Measurements from ENCODE around the gene GAS6. TPM values are rescaled to one million over a fixed set of nuclear protein-coding genes. Genes with fewer than 3 reads are reported as not detected.

GAS6 gene
- total RNA-seq, 1 experiment from 2014 or later = 93.8 TPM

DNA sequence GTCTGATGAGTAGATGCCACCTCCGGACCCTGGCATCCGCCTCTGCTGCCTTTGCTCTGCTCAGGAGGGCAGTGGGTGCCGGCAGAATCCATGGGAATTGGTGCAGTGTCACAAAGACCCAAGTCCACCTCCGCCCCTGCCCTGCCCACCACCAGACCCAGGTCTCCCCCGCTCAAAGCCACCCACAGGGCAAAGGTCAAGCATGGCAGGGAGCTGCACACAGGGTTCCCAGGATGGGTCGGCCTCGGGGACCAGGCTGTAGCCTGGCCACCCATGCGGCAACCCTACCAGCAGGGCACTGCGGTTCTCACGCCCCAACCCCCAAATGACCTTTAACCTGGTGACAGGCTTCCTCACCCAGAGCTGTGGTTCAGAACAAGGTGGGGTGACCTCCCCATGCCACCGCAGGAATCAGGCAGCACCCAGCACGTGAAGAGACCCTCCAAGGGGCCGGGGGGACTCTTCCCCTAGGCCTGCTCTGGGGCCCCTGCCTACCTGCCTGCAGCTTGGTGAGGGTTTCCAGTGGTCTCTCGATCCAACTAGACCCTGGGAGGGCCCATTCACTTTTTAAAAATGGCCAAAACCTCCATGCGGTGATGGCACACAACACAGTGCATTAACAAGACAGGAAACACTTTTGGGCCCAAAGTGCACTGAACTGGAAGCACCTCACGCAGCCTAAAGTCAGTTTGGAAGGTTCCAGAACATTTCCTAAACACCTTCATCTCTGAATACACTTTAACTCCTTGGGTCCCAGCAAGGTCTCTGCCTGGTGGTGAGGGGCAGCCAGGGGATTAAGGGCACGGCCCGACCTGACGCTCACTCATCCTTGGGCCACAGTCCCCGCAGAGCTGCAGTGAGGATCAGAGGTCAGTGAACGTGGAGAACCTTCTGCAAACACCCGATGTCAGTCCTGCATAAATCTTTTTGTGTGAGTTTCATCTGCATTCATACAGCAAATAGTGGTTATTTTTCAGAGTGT is 11.0 kb downstream of the GAS6 start:
- Histone ChIP-seq H3K9me2 (ENCODE audit: insufficient read depth) (no peaks in the 10 kb centered on the region), H3K79me2 (ENCODE audit: low read depth) (no peaks in the 10 kb centered on the region), H3K27me3 (ENCODE audit: insufficient read depth, low read depth) (no peaks in the 10 kb centered on the region), H4K20me1 (ENCODE audit: insufficient read depth) (no peaks in the 10 kb centered on the region), H3K9me3 (ENCODE audit: insufficient read depth, low read depth) (no peaks in the 10 kb centered on the region), H3K27ac (no peak overlapping the region), H3K4me2 (no peak overlapping the region), H3K4me1 (replicated peaks; ENCODE audit: insufficient read depth) (peaks cover 25% of the 10 kb centered on the region), H3F3A (ENCODE audit: insufficient read depth, low read depth) (peaks cover 4% of the 10 kb centered on the region; the same call in 1 of the 2 replicates), H3K36me3 (ENCODE audit: low read depth) (0 out of 2 replicates have a peak, but pooled peaks cover 3% of the 10 kb centered on the region), H3K4me3 (no peak overlapping the region), H2AFZ (no peak overlapping the region)
- no peak for DNase-seq
- BruUV-seq (replicated peaks) = no TSS peak
- intact Hi-C loops (cut with micrococcal nuclease; ENCODE audit: unreplicated experiment) = no loop called here
- ChIA-PET CTCF (no interaction called here), POLR2A (ENCODE audit: unreplicated experiment) (interaction anchor here (0.6 kb wide), 1 partner anchor 108 kb away, joined by 3 read pairs; no protein-coding TSS in a partner anchor)
- no peak for TF ChIP-seq CTCF (conservative IDR thresholded peaks at IDR 0.05)
- TF ChIP-seq EZH2 (IDR thresholded peaks at IDR 0.05; ENCODE audit: low read depth) = no peak

- DNase-seq = no peak
- Histone ChIP-seq H3K9me2 (ENCODE audit: insufficient read depth) (no peaks in the 10 kb centered on the region), H3K27ac (no peak overlapping the region), H3K79me2 (ENCODE audit: low read depth) (no peaks in the 10 kb centered on the region), H3F3A (ENCODE audit: insufficient read depth, low read depth) (peaks cover 3% of the 10 kb centered on the region; the same call in 1 of the 2 replicates), H2AFZ (no peak overlapping the region), H3K4me3 (no peak overlapping the region), H3K4me2 (no peak overlapping the region), H3K36me3 (ENCODE audit: low read depth) (0 out of 2 replicates have a peak, but pooled peaks cover 3% of the 10 kb centered on the region), H3K9me3 (ENCODE audit: insufficient read depth, low read depth) (no peaks in the 10 kb centered on the region), H3K4me1 (replicated peaks; ENCODE audit: insufficient read depth) (peaks cover 25% of the 10 kb centered on the region), H3K27me3 (ENCODE audit: insufficient read depth, low read depth) (no peaks in the 10 kb centered on the region), H4K20me1 (ENCODE audit: insufficient read depth) (no peaks in the 10 kb centered on the region)
- TF ChIP-seq EZH2 (IDR thresholded peaks at IDR 0.05; ENCODE audit: low read depth) (no peak), CTCF (conservative IDR thresholded peaks at IDR 0.05) (no peak)
- intact Hi-C loops (cut with micrococcal nuclease; ENCODE audit: unreplicated experiment) = no loop called here
- CTCF ChIA-PET = no interaction called here
- POLR2A ChIA-PET (ENCODE audit: unreplicated experiment) = interaction anchor here (0.6 kb wide), 1 partner anchor 109 kb away, joined by 3 read pairs; no protein-coding TSS in a partner anchor
- BruUV-seq (replicated peaks) = no TSS peak
Measured at GRCh38 chr13:113851826-113852535, 11.9 kb downstream of the GAS6 start.

GRCh38 chr13:113851480-113851803 is 12.4 kb downstream of the GAS6 start:
- CTCF ChIA-PET = no interaction called here

More at GRCh38 chr13:113851480-113851803, 12.4 kb downstream of the GAS6 start:
- intact Hi-C loops (cut with micrococcal nuclease; ENCODE audit: unreplicated experiment) = no loop called here
- no peak overlapping the region for H2AFZ ChIP-seq
- 0 out of 2 replicates have a peak, but pooled peaks cover 3% of the 10 kb centered on the region for H3K36me3 ChIP-seq (ENCODE audit: low read depth)
- H3K27me3 ChIP-seq (ENCODE audit: insufficient read depth, low read depth) = no peaks in the 10 kb centered on the region
- H3K9me2 ChIP-seq (ENCODE audit: insufficient read depth) = no peaks in the 10 kb centered on the region
- H3F3A ChIP-seq (ENCODE audit: insufficient read depth, low read depth) = peaks cover 3% of the 10 kb centered on the region; the same call in 1 of the 2 replicates
- no peak overlapping the region for H3K27ac ChIP-seq
- no peak overlapping the region for H3K4me2 ChIP-seq
- peaks cover 25% of the 10 kb centered on the region for H3K4me1 ChIP-seq (replicated peaks; ENCODE audit: insufficient read depth)
- no peak overlapping the region for H3K4me3 ChIP-seq
- no peaks in the 10 kb centered on the region for H4K20me1 ChIP-seq (ENCODE audit: insufficient read depth)
- no peaks in the 10 kb centered on the region for H3K79me2 ChIP-seq (ENCODE audit: low read depth)
- no peaks in the 10 kb centered on the region for H3K9me3 ChIP-seq (ENCODE audit: insufficient read depth, low read depth)
- TF ChIP-seq CTCF (conservative IDR thresholded peaks at IDR 0.05) (no peak), EZH2 (IDR thresholded peaks at IDR 0.05; ENCODE audit: low read depth) (no peak)
- BruUV-seq (replicated peaks) = no TSS peak
- DNase-seq = no peak
- POLR2A ChIA-PET (ENCODE audit: unreplicated experiment) = no interaction called here

Measured in PC-9 (cell line).